Endodermal cell (in vitro differentiated cells): Measurements from ENCODE around the gene FAM193A. TPM values are rescaled to one million over a fixed set of nuclear protein-coding genes. Genes with fewer than 3 reads are reported as not detected.

Experiments
- DNase-seq: peaks from one replicate; pipeline ENCODE4 v3.0.0-alpha.2; 2017
- H3K27ac ChIP-seq: 2 replicates; pipeline ENCODE4 v1.5.1; 2013; ENCODE audit warnings: mild to moderate bottlenecking, low read depth, low read length, moderate library complexity
- H3K27me3 ChIP-seq: 2 replicates; pipeline ENCODE4 v1.6.1; 2013; ENCODE audit warnings: mild to moderate bottlenecking, low read length, moderate library complexity; ENCODE audit not compliant: insufficient read depth, control insufficient read depth, poor library complexity, severe bottlenecking
- H3K36me3 ChIP-seq: 2 replicates; pipeline ENCODE4 v1.7.0; 2013; ENCODE audit warnings: mild to moderate bottlenecking, low read length, moderate library complexity; ENCODE audit not compliant: control insufficient read depth, insufficient read depth
- H3K4me1 ChIP-seq: one replicate; pipeline ENCODE4 v1.7.0; 2013; ENCODE audit warnings: low read length; ENCODE audit not compliant: control insufficient read depth, insufficient read depth
- H3K4me3 ChIP-seq: 2 replicates; pipeline ENCODE4 v1.5.1; 2013; ENCODE audit warnings: mild to moderate bottlenecking, low read length, moderate library complexity
- H3K9ac ChIP-seq: 2 replicates; pipeline ENCODE4 v1.6.1; 2013; ENCODE audit warnings: mild to moderate bottlenecking, low read length, moderate library complexity; ENCODE audit not compliant: poor library complexity, severe bottlenecking; ENCODE audit errors: extremely low read depth
- H3K9me3 ChIP-seq: 2 replicates; pipeline ENCODE4 v1.6.1; 2013; ENCODE audit warnings: mild to moderate bottlenecking, low read length, moderate library complexity; ENCODE audit not compliant: control insufficient read depth
- H3K27ac Mint-ChIP-seq: 2 replicates; pipeline ENCODE4 v1.8.0; 2020; ENCODE audit warnings: mixed read lengths
- H3K27me3 Mint-ChIP-seq: 2 replicates; pipeline ENCODE4 v1.8.0; 2021; ENCODE audit warnings: mild to moderate bottlenecking, mixed read lengths; ENCODE audit not compliant: insufficient read depth
- H3K36me3 Mint-ChIP-seq: 2 replicates; pipeline ENCODE4 v1.8.0; 2020; ENCODE audit warnings: low read depth, mixed read lengths
- H3K4me1 Mint-ChIP-seq: 2 replicates; pipeline ENCODE4 v1.8.0; 2020; ENCODE audit warnings: mixed read lengths
- H3K4me3 Mint-ChIP-seq: 2 replicates; pipeline ENCODE4 v1.8.0; 2020; ENCODE audit warnings: mild to moderate bottlenecking, moderate library complexity, mixed read lengths
- H3K9me3 Mint-ChIP-seq: 2 replicates; pipeline ENCODE4 v1.8.0; 2020; ENCODE audit warnings: mild to moderate bottlenecking, mixed read lengths
- CTCF ChIP-seq: fragments of 200-600 bp; sonication (generic); conservative IDR thresholded peaks from 2 replicates; pipeline ENCODE4 v1.5.0; 2021; ENCODE audit warnings: antibody characterized with exemption, mild to moderate bottlenecking
- WGBS, 2 experiments: methylation state at CpG; one replicate each; pipeline versions ENCODE4 v1.1.5 to v1.1.7; 2013; ENCODE audit warnings: missing lambda C conversion rate in 2 of 2, mixed read lengths in 1 of 2; ENCODE audit not compliant: insufficient coverage in 1 of 2, insufficient read length in 1 of 2; 5-methylcytosine and 5-hydroxymethylcytosine counted together
- total RNA-seq, 2 donors: library from RNA; stranded (reverse); fragmentation: NEBNext Ultra II Directional in 1 of 2; extraction: Animal tissue kit (Norgen Biotek cat#: 25700) in 1 of 2; gene quantifications; 2 replicates in 1 of 2; 3 replicates in 1 of 2; pipeline ENCODE4 v1.2.1, GENCODE V29; 2021

The FAM193A gene
- total RNA-seq, 2 donors from 2014 or later: 32.1 to 39.0 TPM

GRCh38 chr4:2651546-2651945 lies 115.1 kb downstream of the FAM193A start:
- Mint-ChIP-seq H3K4me3 (no peak overlapping the region), H3K4me1 (peaks cover 14% of the 10 kb centered on the region), H3K27ac (no peak overlapping the region), H3K36me3 (peaks cover 64% of the 10 kb centered on the region), H3K9me3 (peaks cover 8% of the 10 kb centered on the region), H3K27me3 (no peaks in the 10 kb centered on the region)
- no peak overlapping the region for H3K9ac ChIP-seq
- H3K27me3 ChIP-seq: no peaks in the 10 kb centered on the region
- H3K9me3 ChIP-seq: peaks cover 21% of the 10 kb centered on the region
- no peak for TF ChIP-seq CTCF
- H3K4me3 ChIP-seq: no peak overlapping the region
- no peak overlapping the region for H3K27ac ChIP-seq
- no peak for DNase-seq
- peaks cover 69% of the 10 kb centered on the region for H3K36me3 ChIP-seq
- WGBS, 2 experiments: 89 to 93% methylated on average over 9 to 10 of the region's 10 CpGs
- peaks cover 7% of the 10 kb centered on the region for H3K4me1 ChIP-seq

- Mint-ChIP-seq H3K4me3 (no peak overlapping the region), H3K9me3 (peaks cover 8% of the 10 kb centered on the region), H3K4me1 (peaks cover 14% of the 10 kb centered on the region), H3K27me3 (no peaks in the 10 kb centered on the region), H3K27ac (no peak overlapping the region), H3K36me3 (peaks cover 62% of the 10 kb centered on the region)
- Histone ChIP-seq H3K4me1 (peaks cover 7% of the 10 kb centered on the region), H3K9me3 (peaks cover 21% of the 10 kb centered on the region), H3K9ac (no peak overlapping the region), H3K27ac (no peak overlapping the region), H3K27me3 (no peaks in the 10 kb centered on the region), H3K4me3 (no peak overlapping the region), H3K36me3 (peaks cover 68% of the 10 kb centered on the region)
- no peak for DNase-seq
- TF ChIP-seq CTCF: no peak
- WGBS, 2 experiments: 91 to 100% methylated on average over 2 of the region's 2 CpGs
These were observed 115.6 kb downstream of the FAM193A start for GRCh38 chr4:2651998-2652397.

- peaks cover 69% of the 10 kb centered on the region for H3K36me3 ChIP-seq
- Mint-ChIP-seq H3K27ac (no peak overlapping the region), H3K4me3 (no peak overlapping the region), H3K27me3 (no peaks in the 10 kb centered on the region), H3K4me1 (peaks cover 14% of the 10 kb centered on the region), H3K36me3 (peaks cover 60% of the 10 kb centered on the region), H3K9me3 (peaks cover 8% of the 10 kb centered on the region)
- no peak overlapping the region for H3K27ac ChIP-seq
- no peak for TF ChIP-seq CTCF
- H3K27me3 ChIP-seq: no peaks in the 10 kb centered on the region
- DNase-seq: no peak
- H3K9ac ChIP-seq: no peak overlapping the region
- peaks cover 7% of the 10 kb centered on the region for H3K4me1 ChIP-seq
- WGBS, 2 experiments: 90 to 97% methylated on average over 7 to 14 of the region's 14 CpGs
- H3K9me3 ChIP-seq: peaks cover 21% of the 10 kb centered on the region
- H3K4me3 ChIP-seq: no peak overlapping the region
These were observed 116.1 kb downstream of the FAM193A start for GRCh38 chr4:2652415-2653160.
